IPS-18a (cell line): ENCODE measurements around the gene MBD3.

Experiments used
- H3K27ac ChIP-seq: one replicate; pipeline ENCODE4 v1.5.1; 2013; ENCODE audit warnings: low read length
- H3K27me3 ChIP-seq: one replicate; pipeline ENCODE4 v1.6.1; 2013; ENCODE audit warnings: mild to moderate bottlenecking, low read length; ENCODE audit not compliant: control insufficient read depth, insufficient read depth
- H3K36me3 ChIP-seq: one replicate; pipeline ENCODE4 v1.6.1; 2013; ENCODE audit warnings: low read depth, low read length; ENCODE audit not compliant: control insufficient read depth
- H3K4me1 ChIP-seq: one replicate; pipeline ENCODE4 v1.6.1; 2013; ENCODE audit warnings: low read depth, low read length; ENCODE audit not compliant: control insufficient read depth
- H3K4me3 ChIP-seq: one replicate; pipeline ENCODE4 v1.5.1; 2013; ENCODE audit warnings: low read length
- H3K9ac ChIP-seq: one replicate; pipeline ENCODE4 v1.6.1; 2013; ENCODE audit warnings: mild to moderate bottlenecking, low read length, moderate library complexity
- H3K9me3 ChIP-seq: one replicate; pipeline ENCODE4 v1.6.1; 2013; ENCODE audit warnings: low read depth, low read length; ENCODE audit not compliant: control insufficient read depth

Gene MBD3

DNA sequence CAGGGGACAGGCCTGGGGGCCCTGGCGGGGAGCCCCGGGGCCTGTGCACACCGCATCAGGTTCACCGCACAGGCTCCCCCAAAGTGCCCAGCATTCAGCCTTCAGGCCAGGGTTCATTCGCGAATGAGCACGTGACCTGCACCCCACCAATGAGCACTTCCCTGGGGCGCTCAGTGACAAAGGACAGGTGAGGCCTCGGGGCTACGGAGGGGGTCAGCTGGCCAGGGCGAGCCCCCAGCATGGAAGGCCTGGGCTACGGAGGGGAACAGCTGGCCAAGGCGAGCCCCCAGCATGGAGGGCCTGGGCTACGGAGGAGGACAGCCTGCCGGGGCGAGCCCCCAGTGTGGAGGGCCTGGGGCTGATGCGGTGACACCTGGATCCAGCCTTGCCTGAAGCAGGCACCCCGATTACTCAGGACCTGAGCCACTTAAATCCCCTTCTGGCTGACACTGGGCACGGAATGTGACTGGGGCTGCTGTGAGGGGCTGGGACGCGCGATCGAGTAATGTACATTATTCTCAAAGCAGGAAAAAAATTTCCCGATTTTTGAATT lies 36.7 kb upstream of the MBD3 start:
- no peak overlapping the region for H3K27ac ChIP-seq
- no peaks in the 10 kb centered on the region for H3K27me3 ChIP-seq
- H3K9me3 ChIP-seq = no peaks in the 10 kb centered on the region
- H3K9ac ChIP-seq = no peak overlapping the region
- no peaks in the 10 kb centered on the region for H3K4me1 ChIP-seq
- no peak overlapping the region for H3K4me3 ChIP-seq
- H3K36me3 ChIP-seq = peaks cover 25% of the 10 kb centered on the region

DNA sequence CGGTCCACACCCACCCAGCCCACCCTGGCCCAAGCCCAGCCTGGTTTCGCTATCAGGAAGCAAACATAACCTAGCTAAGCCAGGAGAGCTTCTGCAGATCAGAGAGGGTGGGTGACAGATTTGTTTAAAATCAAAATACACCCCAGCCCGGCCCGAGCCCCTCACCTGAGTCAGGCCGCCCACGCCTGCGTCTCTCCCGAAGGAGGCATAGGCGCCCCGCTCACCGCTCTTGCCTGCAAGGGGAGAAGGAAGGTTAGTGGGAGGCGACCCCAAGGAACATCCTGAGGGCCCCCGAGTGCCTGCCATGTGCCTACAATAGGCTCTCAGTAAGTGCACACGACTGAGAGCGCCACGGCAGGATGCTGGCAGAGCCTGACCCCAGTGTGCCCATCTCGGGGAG lies 34.5 kb upstream of the MBD3 start:
- Histone ChIP-seq H3K9ac (no peak overlapping the region), H3K27me3 (no peaks in the 10 kb centered on the region), H3K36me3 (peaks cover 32% of the 10 kb centered on the region), H3K9me3 (no peaks in the 10 kb centered on the region), H3K27ac (no peak overlapping the region), H3K4me1 (no peaks in the 10 kb centered on the region), H3K4me3 (no peak overlapping the region)

DNA sequence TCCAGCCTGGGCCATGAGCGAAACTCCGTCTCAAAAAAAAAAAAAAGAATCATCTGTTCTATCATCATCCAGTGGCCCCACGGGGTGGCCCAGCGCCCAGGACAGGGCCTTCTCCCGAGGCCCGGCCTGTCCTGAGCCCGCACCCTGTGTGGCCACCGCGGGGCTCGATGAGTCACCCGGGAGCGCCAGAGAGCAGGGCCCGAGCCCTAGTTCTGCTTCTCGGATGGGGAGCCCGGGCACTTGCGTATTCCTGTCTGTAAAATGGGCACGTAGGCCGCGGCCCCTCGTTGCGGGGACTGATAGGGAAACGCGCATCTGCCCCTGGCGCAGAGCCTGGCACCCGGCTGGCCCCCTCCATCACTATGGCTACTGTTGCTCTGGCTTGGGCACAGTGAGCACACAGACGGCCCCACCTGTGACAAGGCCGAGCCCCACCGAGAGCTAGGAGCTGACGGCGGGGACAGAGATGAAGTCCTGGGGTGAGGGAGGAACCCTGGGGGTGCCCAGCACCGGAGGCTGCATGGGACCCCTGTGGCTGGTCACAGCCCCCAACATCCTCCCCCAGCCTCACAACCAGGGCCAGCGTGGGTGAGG lies 33.8 kb upstream of the MBD3 start:
- H3K9ac ChIP-seq = no peak overlapping the region
- no peak overlapping the region for H3K27ac ChIP-seq
- no peak overlapping the region for H3K4me3 ChIP-seq
- H3K36me3 ChIP-seq = peaks cover 27% of the 10 kb centered on the region
- H3K9me3 ChIP-seq = no peaks in the 10 kb centered on the region
- H3K4me1 ChIP-seq = no peaks in the 10 kb centered on the region
- H3K27me3 ChIP-seq = no peaks in the 10 kb centered on the region

DNA sequence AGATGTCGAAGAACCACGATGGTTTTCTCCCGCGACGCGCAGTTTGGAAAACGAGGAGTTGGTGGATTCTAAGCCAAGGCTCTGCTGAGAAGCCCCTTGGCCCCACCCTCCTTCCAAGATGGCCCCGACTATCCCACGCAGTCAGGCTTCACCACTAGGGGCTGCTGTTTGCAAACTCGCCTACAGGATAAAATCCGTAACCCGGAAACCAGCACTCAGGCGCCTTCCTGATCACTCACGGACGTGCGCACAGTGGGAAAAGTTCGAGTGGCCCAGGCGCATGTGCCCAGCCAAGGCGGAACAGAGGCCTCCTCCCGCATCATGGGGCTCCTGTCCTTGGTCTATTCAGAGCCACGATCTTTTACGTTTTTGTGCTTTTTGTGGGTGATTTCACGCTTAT lies 31.8 kb upstream of the MBD3 start:
- Histone ChIP-seq H3K9me3 (no peaks in the 10 kb centered on the region), H3K27me3 (no peaks in the 10 kb centered on the region), H3K9ac (no peak overlapping the region), H3K36me3 (peaks cover 38% of the 10 kb centered on the region), H3K4me1 (no peaks in the 10 kb centered on the region), H3K27ac (no peak overlapping the region), H3K4me3 (no peak overlapping the region)

DNA sequence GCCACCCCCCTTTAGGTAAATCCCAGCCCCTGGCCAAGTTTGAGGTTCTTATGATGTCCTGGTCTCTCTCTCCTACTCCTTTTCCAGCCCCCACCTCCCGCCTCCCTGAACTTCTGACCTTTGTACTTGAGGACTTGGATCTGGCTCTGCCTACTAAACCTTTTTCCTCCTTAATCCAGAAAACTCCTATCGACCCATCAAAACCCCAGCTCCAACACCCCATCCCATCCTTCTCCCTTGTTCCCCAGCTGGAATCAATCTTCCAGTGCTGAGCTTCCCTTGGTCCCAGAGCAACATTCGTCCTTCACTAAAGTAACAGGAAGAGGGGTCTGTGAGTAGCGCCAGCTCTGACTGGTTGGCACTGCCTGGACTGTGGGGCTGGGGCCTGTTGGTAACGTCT lies 29.9 kb upstream of the MBD3 start:
- no peak overlapping the region for H3K9ac ChIP-seq
- H3K9me3 ChIP-seq = no peaks in the 10 kb centered on the region
- H3K27me3 ChIP-seq = no peaks in the 10 kb centered on the region
- no peak overlapping the region for H3K27ac ChIP-seq
- peaks cover 50% of the 10 kb centered on the region for H3K36me3 ChIP-seq
- H3K4me3 ChIP-seq = no peak overlapping the region
- H3K4me1 ChIP-seq = no peaks in the 10 kb centered on the region

DNA sequence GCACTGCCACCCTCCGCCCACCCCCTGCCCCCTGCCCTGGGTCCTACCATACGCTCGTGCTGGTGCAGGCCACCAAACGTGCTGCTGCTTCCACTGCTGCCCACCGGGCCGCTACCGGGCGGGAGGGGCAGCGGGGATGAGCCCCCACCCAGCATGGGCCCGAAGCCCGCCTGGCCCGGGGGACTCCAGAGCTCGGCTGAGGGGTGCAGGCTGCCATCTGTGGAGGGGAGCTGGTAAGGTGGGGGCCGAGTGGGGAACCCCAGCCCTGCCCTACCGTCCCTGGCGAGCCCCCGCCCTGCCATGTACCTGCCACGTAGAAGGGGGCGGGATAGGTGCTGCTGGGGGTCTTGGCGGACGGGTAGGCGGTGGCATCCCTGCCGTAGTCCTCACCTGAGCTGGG lies 29.3 kb upstream of the MBD3 start:
- no peak overlapping the region for H3K27ac ChIP-seq
- H3K9me3 ChIP-seq = no peaks in the 10 kb centered on the region
- no peak overlapping the region for H3K9ac ChIP-seq
- H3K36me3 ChIP-seq = peaks cover 55% of the 10 kb centered on the region
- H3K4me1 ChIP-seq = no peaks in the 10 kb centered on the region
- no peaks in the 10 kb centered on the region for H3K27me3 ChIP-seq
- H3K4me3 ChIP-seq = no peak overlapping the region

DNA sequence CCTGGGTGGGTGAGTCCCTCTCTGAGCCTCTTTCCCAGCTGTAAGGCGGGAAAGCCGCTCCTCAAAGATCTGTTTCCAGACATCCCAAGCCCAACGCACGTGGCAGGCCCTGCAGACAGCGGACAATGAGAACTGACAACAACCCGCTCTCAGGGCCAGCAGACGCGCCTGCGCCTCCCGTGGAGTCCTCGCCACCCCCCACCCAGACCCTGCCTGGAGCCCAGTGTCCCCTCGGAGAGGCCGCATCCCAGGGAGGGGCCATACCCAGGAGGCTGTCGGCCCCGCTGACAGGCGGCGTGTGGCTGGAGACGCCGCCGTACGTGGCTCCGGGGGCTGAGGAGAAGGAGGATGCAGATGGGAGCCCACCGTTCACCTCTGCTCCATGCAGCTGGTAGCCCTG lies 28.9 kb upstream of the MBD3 start:
- Histone ChIP-seq H3K4me1 (no peaks in the 10 kb centered on the region), H3K9ac (no peak overlapping the region)

DNA sequence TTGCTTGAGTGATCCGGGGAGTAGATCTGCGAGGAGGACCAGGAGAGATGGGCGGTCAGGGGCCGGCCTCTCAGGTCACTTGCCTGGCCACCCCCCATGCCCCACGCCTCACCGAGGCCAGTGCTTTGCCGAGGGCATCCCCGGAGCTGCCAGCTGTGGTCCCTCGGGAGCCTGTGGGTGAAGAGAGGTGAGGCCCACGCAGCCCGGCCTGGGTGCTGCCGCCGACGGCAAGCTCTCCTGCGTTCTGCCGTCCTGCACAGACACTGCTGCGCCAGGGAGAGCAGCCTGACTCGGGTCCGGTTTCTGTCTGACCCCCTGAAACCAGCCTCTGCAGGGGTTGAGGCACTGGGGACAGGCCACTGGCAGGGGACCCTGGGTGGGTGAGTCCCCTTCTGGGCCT lies 28.4 kb upstream of the MBD3 start:
- Histone ChIP-seq H3K27me3 (no peaks in the 10 kb centered on the region), H3K9me3 (no peaks in the 10 kb centered on the region), H3K27ac (no peak overlapping the region), H3K9ac (no peak overlapping the region), H3K4me3 (no peak overlapping the region), H3K4me1 (no peaks in the 10 kb centered on the region), H3K36me3 (peaks cover 61% of the 10 kb centered on the region)

More for the DNA sequence above, 28.9 kb upstream of the MBD3 start:
- H3K9me3 ChIP-seq = no peaks in the 10 kb centered on the region
- H3K27me3 ChIP-seq = no peaks in the 10 kb centered on the region
- H3K4me3 ChIP-seq = no peak overlapping the region
- no peak overlapping the region for H3K27ac ChIP-seq
- peaks cover 59% of the 10 kb centered on the region for H3K36me3 ChIP-seq

DNA sequence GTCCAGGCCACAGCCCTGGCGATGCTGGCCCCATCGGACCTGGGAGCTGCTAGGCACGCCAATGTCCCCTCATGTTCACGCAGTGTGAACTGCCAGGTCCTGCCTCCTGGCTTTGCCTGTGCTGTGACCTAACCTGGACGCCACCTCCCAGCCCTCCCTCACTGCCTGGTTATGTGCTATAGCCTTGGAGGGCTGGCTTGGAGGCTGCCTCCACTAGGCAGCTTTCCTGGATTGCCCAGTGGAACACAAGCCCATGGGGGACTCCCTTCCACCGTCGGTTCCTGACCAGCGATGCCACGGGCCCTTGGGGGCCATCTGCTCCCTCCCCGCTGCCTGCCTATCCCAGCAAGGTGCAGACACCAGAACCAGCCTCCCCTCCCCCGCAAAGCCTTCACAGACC lies 27.8 kb upstream of the MBD3 start:
- H3K9ac ChIP-seq = no peak overlapping the region
- H3K4me3 ChIP-seq = no peak overlapping the region
- H3K4me1 ChIP-seq = no peaks in the 10 kb centered on the region
- no peak overlapping the region for H3K27ac ChIP-seq
- H3K36me3 ChIP-seq = peaks cover 66% of the 10 kb centered on the region
- no peaks in the 10 kb centered on the region for H3K27me3 ChIP-seq
- no peaks in the 10 kb centered on the region for H3K9me3 ChIP-seq

DNA sequence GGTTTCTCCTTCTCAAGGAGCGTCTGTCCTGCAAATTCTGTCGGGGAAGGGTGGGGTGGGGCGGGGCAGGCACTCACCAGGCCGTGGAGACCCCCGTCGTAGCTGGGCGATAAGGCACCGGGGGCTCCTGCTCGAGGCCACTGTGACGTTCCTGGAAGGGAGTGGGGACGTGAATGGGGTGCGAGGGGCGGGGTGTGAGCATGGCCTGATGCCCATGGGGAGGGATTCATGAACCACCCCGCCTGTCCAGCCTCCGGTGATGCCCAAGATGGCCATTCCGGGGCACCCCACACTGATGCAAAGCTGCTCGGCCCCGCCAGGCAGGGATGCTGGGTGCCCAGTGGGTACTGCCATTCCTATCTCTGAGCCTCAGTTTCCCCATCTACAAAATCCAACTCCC lies 27.0 kb upstream of the MBD3 start:
- H3K9ac ChIP-seq = no peak overlapping the region
- no peaks in the 10 kb centered on the region for H3K4me1 ChIP-seq

DNA sequence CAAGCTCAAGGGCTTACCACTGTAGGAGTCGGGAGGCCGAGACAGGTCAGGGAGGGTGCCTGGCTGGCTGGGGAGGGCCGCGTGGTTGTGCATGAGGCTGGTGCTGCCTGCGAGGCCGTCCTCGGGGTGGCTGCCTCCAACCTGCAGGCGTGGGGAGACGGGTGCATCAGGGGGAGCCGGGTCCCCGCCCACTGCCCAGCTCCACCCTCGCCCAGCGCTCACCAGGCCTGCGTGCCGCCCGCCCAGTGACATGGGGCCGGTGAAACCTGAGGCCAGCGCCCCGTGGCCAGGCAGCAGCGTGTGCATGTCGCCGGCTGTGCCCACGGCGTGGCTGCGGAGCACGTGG lies 26.4 kb upstream of the MBD3 start:
- H3K9me3 ChIP-seq = no peaks in the 10 kb centered on the region
- no peaks in the 10 kb centered on the region for H3K27me3 ChIP-seq
- H3K36me3 ChIP-seq = peaks cover 76% of the 10 kb centered on the region
- H3K4me3 ChIP-seq = no peak overlapping the region
- no peak overlapping the region for H3K9ac ChIP-seq
- H3K4me1 ChIP-seq = no peaks in the 10 kb centered on the region
- no peak overlapping the region for H3K27ac ChIP-seq

More for the DNA sequence above, 27.0 kb upstream of the MBD3 start:
- H3K9me3 ChIP-seq = no peaks in the 10 kb centered on the region
- peaks cover 71% of the 10 kb centered on the region for H3K36me3 ChIP-seq
- H3K27ac ChIP-seq = no peak overlapping the region
- no peaks in the 10 kb centered on the region for H3K27me3 ChIP-seq
- H3K4me3 ChIP-seq = no peak overlapping the region
